ENCODE data around the gene TGM6. TPM values are rescaled to one million over a fixed set of nuclear protein-coding genes. Genes with fewer than 3 reads are reported as not detected.

Gene TGM6
- total RNA-seq, 1 donor from 2014 or later: not detected

Other genes starting within 250 kb of the TGM6 start
- not detected in 2 replicates for gene TGM3, start 84.9 kb upstream of the TGM6 start, total RNA-seq
- 328 and 356 TPM in 2 replicates for gene SNRPB, start 89.9 kb downstream of the TGM6 start, total RNA-seq
- gene ZNF343, start 128.0 kb downstream of the TGM6 start, total RNA-seq: 9.0 and 16.3 TPM in 2 replicates
- gene TMC2, start 155.7 kb downstream of the TGM6 start, total RNA-seq: not detected in 2 replicates

Measured in pulmonary artery endothelial cell (primary cell).